ENCODE measurements around the gene GSG1.

DNA sequence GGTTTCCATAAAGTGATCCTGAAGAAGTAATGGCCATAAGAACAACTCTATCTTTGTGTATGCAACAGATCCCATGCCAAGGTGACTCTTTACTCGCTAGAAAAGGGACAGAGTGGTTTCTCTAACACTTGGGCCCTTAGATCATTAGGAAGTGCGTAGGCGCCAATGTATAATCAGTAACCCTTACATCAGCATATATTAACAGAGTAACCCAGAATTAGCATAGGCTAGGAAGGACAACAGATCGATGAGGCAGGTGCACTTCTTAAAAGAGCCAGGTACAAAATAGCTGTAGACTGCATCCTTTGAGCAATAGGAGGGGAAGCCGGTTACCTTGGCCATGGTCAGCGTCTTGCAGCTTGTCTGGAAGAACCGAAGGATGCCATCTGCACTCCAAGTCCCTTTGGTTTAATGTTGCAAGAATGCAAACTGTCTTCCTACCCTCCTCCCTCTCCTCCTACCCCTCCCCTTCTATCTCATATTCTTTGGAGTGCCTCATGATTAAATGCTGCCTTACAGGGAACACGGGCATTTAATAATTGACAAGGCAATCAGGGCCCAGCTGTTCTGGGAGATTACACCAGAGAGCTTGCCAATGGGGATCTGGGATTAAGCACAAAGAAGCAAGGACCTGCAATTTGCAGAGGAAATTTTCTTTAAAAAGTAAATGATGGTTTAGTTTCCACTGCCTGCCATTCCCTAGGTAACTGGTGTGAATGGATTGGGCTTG lies 8.0 kb downstream of the GSG1 start:
- TF ChIP-seq POLR2A (IDR thresholded peaks at IDR 0.05) (no peak), POLR2AphosphoS5 (IDR thresholded peaks at IDR 0.05) (no peak), EP300 (IDR thresholded peaks at IDR 0.05) (no peak)
- TF ChIP-seq, protein P1, sequence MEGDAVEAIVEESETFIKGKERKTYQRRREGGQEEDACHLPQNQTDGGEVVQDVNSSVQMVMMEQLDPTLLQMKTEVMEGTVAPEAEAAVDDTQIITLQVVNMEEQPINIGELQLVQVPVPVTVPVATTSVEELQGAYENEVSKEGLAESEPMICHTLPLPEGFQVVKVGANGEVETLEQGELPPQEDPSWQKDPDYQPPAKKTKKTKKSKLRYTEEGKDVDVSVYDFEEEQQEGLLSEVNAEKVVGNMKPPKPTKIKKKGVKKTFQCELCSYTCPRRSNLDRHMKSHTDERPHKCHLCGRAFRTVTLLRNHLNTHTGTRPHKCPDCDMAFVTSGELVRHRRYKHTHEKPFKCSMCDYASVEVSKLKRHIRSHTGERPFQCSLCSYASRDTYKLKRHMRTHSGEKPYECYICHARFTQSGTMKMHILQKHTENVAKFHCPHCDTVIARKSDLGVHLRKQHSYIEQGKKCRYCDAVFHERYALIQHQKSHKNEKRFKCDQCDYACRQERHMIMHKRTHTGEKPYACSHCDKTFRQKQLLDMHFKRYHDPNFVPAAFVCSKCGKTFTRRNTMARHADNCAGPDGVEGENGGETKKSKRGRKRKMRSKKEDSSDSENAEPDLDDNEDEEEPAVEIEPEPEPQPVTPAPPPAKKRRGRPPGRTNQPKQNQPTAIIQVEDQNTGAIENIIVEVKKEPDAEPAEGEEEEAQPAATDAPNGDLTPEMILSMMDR (IDR thresholded peaks at IDR 0.05): no peak

Data from sigmoid colon (tissue), 4 donors.